Peyer's patch (tissue), 4 donors: ENCODE results near the gene LHCGR. TPM values are rescaled to one million over a fixed set of nuclear protein-coding genes. Genes with fewer than 3 reads are reported as not detected.

Experiments
- DNase-seq, 3 donors: peaks; one replicate each; pipeline ENCODE4 v3.0.0-alpha.2; 2017 to 2019
- H3K27ac ChIP-seq, 4 donors: fragments of 200-600 bp; sonication (generic); one replicate each; pipeline ENCODE4 v1.5.1; 2016 to 2019
- H3K27me3 ChIP-seq, 2 donors: fragments of 200-600 bp; sonication (generic); one replicate each; pipeline ENCODE4 v1.5.1; 2019
- H3K36me3 ChIP-seq, 3 donors: fragments of 200-600 bp; sonication (generic); one replicate each; pipeline ENCODE4 v1.5.1; 2016 to 2019
- H3K4me1 ChIP-seq, 4 donors: fragments of 200-600 bp; sonication (generic); one replicate each; pipeline ENCODE4 v1.5.1; 2016 to 2019
- H3K4me3 ChIP-seq, 4 donors: fragments of 200-600 bp; sonication (generic); 1 replicate in 3 of 4; 2 replicates in 1 of 4; pipeline ENCODE4 v1.5.1; 2016 to 2019; ENCODE audit warnings: mild to moderate bottlenecking in 1 of 4
- H3K9me3 ChIP-seq, 4 donors: fragments of 200-600 bp; sonication (generic); one replicate each; pipeline ENCODE4 v1.5.1; 2016 to 2019; ENCODE audit warnings: mild to moderate bottlenecking in 1 of 4
- POLR2A ChIP-seq, 2 donors: fragments of 450-650 bp; IDR thresholded peaks; one replicate each; pipeline ENCODE4 v1.5.1; 2017; ENCODE audit warnings: antibody characterized with exemption in 2 of 2, mild to moderate bottlenecking in 2 of 2, moderate library complexity in 2 of 2
- total RNA-seq, 4 donors: library from RNA; depleted of rRNA; stranded (reverse); fragments of >200 nt; gene quantifications; one replicate each; pipeline ENCODE4 v1.1.0, GENCODE V29; 2016
- TF ChIP-seq, protein P1 (sequence below), 6 experiments: fragments of 450-650 bp in 4 of 6; fragments of 200-600 bp in 2 of 6; sonication (generic) in 1 of 6; IDR thresholded peaks; one replicate each; pipeline ENCODE4 v1.5.1; 2017 to 2019; ENCODE audit warnings: antibody characterized with exemption in 6 of 6, mild to moderate bottlenecking in 3 of 6, moderate library complexity in 1 of 6

The LHCGR gene
- total RNA-seq, 4 donors from 2014 or later, result not detected

DNA sequence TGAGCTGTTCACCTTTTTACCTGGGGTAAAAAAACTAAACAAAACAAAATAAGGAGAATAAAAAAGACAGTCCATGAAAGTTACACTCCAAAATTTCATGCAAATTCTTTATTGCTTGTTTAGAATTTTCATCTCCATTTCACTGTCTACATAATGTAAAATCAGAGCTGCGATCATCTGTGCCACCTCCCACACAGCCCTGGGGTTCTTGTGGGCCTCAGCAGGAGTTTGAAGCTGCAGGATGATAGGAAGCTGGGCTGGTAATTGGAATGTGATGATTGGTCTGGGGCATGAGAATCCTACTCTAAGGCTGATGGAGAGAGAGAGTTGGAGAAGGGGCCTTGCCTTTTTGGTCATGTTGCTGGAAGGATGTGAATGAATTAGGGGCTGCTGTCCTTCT, 4.2 kb upstream of the LHCGR start:
- Histone ChIP-seq H3K4me3 (no peak overlapping the region), H3K9me3 (no peaks in the 10 kb centered on the region), H3K27me3 (no peaks in the 10 kb centered on the region), H3K27ac (no peak overlapping the region), H3K4me1 (no peaks in the 10 kb centered on the region), H3K36me3 (no peaks in the 10 kb centered on the region)
- no peak for DNase-seq
- TF ChIP-seq POLR2A (IDR thresholded peaks at IDR 0.05), result no peak
- TF ChIP-seq, protein P1, sequence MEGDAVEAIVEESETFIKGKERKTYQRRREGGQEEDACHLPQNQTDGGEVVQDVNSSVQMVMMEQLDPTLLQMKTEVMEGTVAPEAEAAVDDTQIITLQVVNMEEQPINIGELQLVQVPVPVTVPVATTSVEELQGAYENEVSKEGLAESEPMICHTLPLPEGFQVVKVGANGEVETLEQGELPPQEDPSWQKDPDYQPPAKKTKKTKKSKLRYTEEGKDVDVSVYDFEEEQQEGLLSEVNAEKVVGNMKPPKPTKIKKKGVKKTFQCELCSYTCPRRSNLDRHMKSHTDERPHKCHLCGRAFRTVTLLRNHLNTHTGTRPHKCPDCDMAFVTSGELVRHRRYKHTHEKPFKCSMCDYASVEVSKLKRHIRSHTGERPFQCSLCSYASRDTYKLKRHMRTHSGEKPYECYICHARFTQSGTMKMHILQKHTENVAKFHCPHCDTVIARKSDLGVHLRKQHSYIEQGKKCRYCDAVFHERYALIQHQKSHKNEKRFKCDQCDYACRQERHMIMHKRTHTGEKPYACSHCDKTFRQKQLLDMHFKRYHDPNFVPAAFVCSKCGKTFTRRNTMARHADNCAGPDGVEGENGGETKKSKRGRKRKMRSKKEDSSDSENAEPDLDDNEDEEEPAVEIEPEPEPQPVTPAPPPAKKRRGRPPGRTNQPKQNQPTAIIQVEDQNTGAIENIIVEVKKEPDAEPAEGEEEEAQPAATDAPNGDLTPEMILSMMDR (IDR thresholded peaks at IDR 0.05), result no peak

DNA sequence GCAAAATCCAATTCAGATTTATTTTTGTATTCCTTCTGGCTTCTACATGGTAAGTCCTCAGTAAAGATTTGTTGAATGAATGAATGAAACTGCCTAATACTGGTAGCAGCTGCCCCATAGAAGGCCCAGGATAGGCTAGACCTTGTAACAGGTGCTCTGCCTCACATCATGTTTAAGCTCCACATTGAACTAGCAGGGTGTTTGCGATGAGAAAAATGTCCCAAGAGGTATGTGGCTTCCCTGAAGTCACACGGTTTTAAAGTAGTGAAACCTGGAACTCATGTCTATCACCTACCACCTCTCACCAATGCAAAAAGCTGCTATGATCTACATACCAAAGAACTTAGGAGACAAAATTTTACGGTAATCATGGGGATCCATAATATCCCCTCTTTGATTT, 765 bp upstream of the LHCGR start:
- no peaks in the 10 kb centered on the region for H3K9me3 ChIP-seq
- DNase-seq, result no peak
- no peak overlapping the region for H3K4me3 ChIP-seq
- H3K27me3 ChIP-seq, result no peaks in the 10 kb centered on the region
- H3K36me3 ChIP-seq, result no peaks in the 10 kb centered on the region
- no peak overlapping the region for H3K27ac ChIP-seq
- no peak for TF ChIP-seq POLR2A (IDR thresholded peaks at IDR 0.05)
- TF ChIP-seq, protein P1 (IDR thresholded peaks at IDR 0.05), result no peak
- H3K4me1 ChIP-seq, result no peaks in the 10 kb centered on the region

DNA sequence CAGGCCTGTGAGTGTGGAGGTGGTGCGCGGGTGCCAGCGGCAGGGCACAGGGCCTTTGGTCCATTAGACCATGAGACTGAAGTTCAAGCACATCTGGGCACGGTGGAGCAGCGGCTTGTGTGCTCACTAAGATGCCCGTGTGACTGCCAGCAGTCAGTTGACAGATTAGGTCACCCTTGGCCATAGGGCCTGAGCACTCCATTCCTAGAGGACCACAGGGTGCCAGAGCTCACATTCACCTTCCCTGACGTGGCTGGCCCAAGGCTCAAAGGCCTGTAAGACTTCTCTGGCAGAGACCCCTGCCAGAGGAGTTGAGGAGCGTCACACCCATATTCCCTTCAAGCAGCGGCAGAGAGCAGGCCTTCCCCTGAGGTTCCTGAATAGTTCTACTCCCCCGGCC, 650 bp downstream of the LHCGR start:
- no peak overlapping the region for H3K27ac ChIP-seq
- no peak for DNase-seq
- no peaks in the 10 kb centered on the region for H3K4me1 ChIP-seq
- H3K36me3 ChIP-seq, result no peaks in the 10 kb centered on the region
- TF ChIP-seq, protein P1 (IDR thresholded peaks at IDR 0.05), result no peak
- TF ChIP-seq POLR2A (IDR thresholded peaks at IDR 0.05), result no peak
- H3K4me3 ChIP-seq, result no peak overlapping the region
- H3K27me3 ChIP-seq, result no peaks in the 10 kb centered on the region
- H3K9me3 ChIP-seq, result no peaks in the 10 kb centered on the region

DNA sequence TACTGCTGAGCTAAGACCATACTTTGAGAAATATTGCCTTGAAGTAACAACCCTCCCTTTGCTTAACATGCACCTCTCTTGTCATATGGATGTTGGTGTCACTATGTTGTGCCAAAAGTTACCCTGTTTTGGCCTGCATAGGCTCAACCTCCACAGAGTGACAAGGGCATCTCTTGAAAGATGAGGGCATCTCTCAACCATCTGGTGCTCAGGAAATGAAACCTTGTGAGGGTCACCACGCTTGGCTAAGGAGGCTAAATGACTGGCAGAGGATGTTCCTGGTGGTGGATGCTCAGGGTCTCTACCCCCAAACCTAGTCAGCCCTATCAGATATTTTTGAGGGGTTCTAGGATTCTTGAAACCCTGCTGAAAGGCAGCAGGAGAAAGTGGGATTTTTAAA, 2.3 kb downstream of the LHCGR start:
- no peak for DNase-seq
- Histone ChIP-seq H3K4me3 (no peak overlapping the region), H3K4me1 (no peaks in the 10 kb centered on the region), H3K27me3 (no peaks in the 10 kb centered on the region), H3K9me3 (no peaks in the 10 kb centered on the region), H3K36me3 (no peaks in the 10 kb centered on the region), H3K27ac (no peak overlapping the region)
- TF ChIP-seq, protein P1 (IDR thresholded peaks at IDR 0.05), result no peak
- TF ChIP-seq POLR2A (IDR thresholded peaks at IDR 0.05), result no peak

DNA sequence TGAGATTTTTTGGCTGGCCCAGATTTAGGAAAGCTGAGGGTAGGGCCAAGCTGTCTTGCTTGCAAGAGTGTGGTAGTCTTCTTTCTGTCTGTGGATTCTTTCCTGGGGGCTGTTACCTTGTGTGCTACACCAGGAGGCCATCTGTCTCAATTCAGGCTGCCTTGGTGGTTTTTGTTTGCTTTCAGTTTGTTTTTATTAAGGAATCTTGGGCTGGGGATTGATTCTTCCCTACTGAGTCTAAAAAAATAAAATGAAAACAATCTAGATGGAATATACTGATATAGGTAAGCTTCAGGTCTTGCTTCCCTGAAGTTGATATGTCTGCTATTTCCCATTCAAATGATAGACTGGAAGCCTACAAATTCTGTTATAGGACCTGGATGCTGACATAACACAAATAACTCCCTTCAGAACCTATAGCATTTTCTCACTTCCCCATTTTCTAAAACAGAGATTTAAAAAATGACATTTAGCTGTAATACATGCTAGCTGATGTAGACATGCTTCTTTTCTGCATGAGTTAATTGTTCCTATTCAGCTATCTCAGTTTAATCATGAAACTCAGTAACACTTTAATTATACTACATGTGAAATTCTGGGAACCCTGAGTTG, 5.3 kb downstream of the LHCGR start:
- TF ChIP-seq POLR2A (IDR thresholded peaks at IDR 0.05), result no peak
- TF ChIP-seq, protein P1 (IDR thresholded peaks at IDR 0.05), result no peak

More for the DNA sequence above, 5.3 kb downstream of the LHCGR start:
- Histone ChIP-seq H3K27me3 (no peaks in the 10 kb centered on the region), H3K9me3 (no peaks in the 10 kb centered on the region), H3K4me3 (no peak overlapping the region), H3K36me3 (no peaks in the 10 kb centered on the region), H3K4me1 (no peaks in the 10 kb centered on the region), H3K27ac (no peak overlapping the region)
- no peak for DNase-seq
